ENCODE measurements around the gene NCOR1. TPM values are rescaled to one million over a fixed set of nuclear protein-coding genes. Genes with fewer than 3 reads are reported as not detected.

The NCOR1 gene
- 42.7 TPM for polyA plus RNA-seq (2013, experiment 1 of 2)
- polyA plus RNA-seq (2013, experiment 2 of 2): 46.7 TPM

DNA sequence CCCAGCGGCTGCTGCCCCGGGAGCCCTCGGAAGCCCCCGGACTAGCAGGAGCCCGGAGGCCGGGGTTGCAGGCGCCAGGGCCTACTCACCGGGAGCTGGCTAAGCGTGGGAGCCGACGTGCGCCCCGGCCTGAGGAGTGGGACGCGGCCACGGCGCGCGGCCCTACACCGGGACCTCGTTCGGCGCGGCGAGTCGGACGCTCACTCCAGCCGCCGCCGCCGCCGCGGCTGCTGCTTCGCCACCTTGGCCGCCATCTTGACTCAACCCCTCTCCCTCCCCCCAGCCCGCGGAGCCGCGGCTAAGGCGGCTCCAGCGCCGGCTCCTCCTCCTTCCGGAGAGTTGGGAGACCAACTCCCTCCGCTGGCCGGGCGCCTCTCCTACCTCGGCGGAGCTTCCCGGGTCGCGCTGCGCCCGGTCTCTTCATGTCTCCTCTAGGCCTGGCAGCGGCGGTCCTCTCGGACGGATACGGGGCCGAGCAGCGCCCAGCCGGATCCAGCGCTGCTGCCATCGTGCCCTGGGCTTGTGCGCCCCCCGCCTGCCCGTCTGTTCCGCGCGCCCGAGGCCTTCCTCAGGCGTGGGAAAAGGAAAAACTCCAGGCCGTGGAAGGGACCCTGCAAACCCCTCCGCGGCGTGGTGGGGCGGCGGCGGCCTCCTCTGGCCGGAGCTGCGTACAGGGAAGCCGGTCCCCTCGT lies at the start of gene NCOR1:
Gene NCOR1, minus strand, starts transcription at position 262 of the 692 bp plus-strand sequence. CDS start 20,965 bp downstream, outside the sequence.
- Histone ChIP-seq H2BK15ac (ENCODE audit: low read length) (peak within 1 kb of the TSS; percentile 58), H3K27ac (replicated peaks; ENCODE audit: low read length) (peak within 1 kb of the TSS; percentile 94), H3K36me3 (replicated peaks in 1 of 2; ENCODE audit: control insufficient read depth in 2 of 2, insufficient read depth in 2 of 2, low read length in 2 of 2) (peaks cover 0 to 6% of the 10 kb centered on the region in 2 donors), H4K8ac (ENCODE audit: low read depth, low read length) (peak within 1 kb of the TSS; percentile 73), H2AFZ (ENCODE audit: low read length) (peak within 1 kb of the TSS; percentile 98), H2AK5ac (ENCODE audit: low read depth, low read length) (peak within 1 kb of the TSS; percentile 95), H3K9ac (ENCODE audit: low read depth, low read length, poor library complexity) (peak within 1 kb of the TSS; percentile 95), H2BK120ac (ENCODE audit: low read depth, low read length) (no peak within 1 kb of the TSS), H2BK5ac (ENCODE audit: low read length) (peak within 1 kb of the TSS; percentile 88), H3K4ac (ENCODE audit: low read length) (peak within 1 kb of the TSS; percentile 40), H3K4me3 (ENCODE audit: low read length in 2 of 2) (peak within 1 kb of the TSS; percentile 76 to 98), H3K4me1 (ENCODE audit: control insufficient read depth in 2 of 2, insufficient read depth in 1 of 2, low read depth in 1 of 2, low read length in 2 of 2) (peaks cover 3 to 8% of the 10 kb centered on the region in 2 donors), H3K79me1 (ENCODE audit: low read depth, low read length) (peaks cover 3% of the 10 kb centered on the region), H3K14ac (ENCODE audit: low read length) (peak within 1 kb of the TSS; percentile 71), H3K18ac (ENCODE audit: low read length) (peak within 1 kb of the TSS; percentile 99), H4K91ac (ENCODE audit: low read depth, low read length, poor library complexity) (no peak within 1 kb of the TSS), H2BK12ac (ENCODE audit: low read length) (peak within 1 kb of the TSS; percentile 68), H3K27me3 (ENCODE audit: control insufficient read depth in 3 of 3, insufficient read depth in 3 of 3, low read depth in 1 of 3, low read length in 3 of 3) (no peaks in the 10 kb centered on the region), H3K23ac (ENCODE audit: low read depth, low read length, poor library complexity) (peak within 1 kb of the TSS; percentile 99), H3K9me3 (replicated peaks in 1 of 2; ENCODE audit: control insufficient read depth in 2 of 2, insufficient read depth in 1 of 2, low read depth in 1 of 2, low read length in 2 of 2) (no peaks in the 10 kb centered on the region), H3K4me2 (ENCODE audit: insufficient read depth, low read length, poor library complexity, severe bottlenecking) (peak within 1 kb of the TSS; percentile 86)
- WGBS, 2 donors (ENCODE audit: extremely low coverage in 2 of 2, insufficient read length in 2 of 2, insufficient replicate concordance in 1 of 2): no CpG with 5 or more reads among the region's 82 CpGs
- peak; percentile 92 for DNase-seq (ENCODE audit: low spot score)

DNA sequence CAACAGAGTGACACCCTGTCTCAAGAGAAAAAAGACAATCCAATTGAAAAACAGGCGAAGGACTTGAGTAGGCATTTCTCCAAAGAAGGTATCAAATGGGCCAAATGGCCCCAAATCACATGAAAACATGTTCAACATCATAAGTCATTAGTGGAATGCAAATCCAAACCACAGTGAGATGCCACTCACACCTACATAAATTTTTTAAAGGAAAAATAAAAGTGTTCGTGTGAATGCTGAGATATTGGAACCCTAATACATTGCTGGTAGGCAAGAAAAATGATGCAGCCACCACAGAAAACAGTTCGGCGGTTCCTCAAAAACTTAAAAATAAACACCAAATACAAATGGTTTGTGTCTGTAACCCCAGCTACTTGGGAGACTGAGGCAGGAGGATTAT lies 46.9 kb upstream of the NCOR1 start:
- Histone ChIP-seq H3K4me1 (ENCODE audit: control insufficient read depth in 2 of 2, insufficient read depth in 1 of 2, low read depth in 1 of 2, low read length in 2 of 2) (no peaks in the 10 kb centered on the region), H3K4me3 (ENCODE audit: low read length in 2 of 2) (no peak overlapping the region), H4K91ac (ENCODE audit: low read depth, low read length, poor library complexity) (no peak overlapping the region), H3K14ac (ENCODE audit: low read length) (no peak overlapping the region), H3K23ac (ENCODE audit: low read depth, low read length, poor library complexity) (no peak overlapping the region), H3K27me3 (ENCODE audit: control insufficient read depth in 3 of 3, insufficient read depth in 3 of 3, low read depth in 1 of 3, low read length in 3 of 3) (no peaks in the 10 kb centered on the region), H2AFZ (ENCODE audit: low read length) (no peak overlapping the region), H2AK5ac (ENCODE audit: low read depth, low read length) (no peak overlapping the region), H2BK120ac (ENCODE audit: low read depth, low read length) (no peak overlapping the region), H3K18ac (ENCODE audit: low read length) (no peak overlapping the region), H3K4ac (ENCODE audit: low read length) (no peak overlapping the region), H2BK5ac (ENCODE audit: low read length) (no peak overlapping the region), H2BK15ac (ENCODE audit: low read length) (no peak overlapping the region), H3K79me1 (ENCODE audit: low read depth, low read length) (peaks cover 1% of the 10 kb centered on the region), H2BK12ac (ENCODE audit: low read length) (no peak overlapping the region), H3K9ac (ENCODE audit: low read depth, low read length, poor library complexity) (no peak overlapping the region), H3K9me3 (replicated peaks in 1 of 2; ENCODE audit: control insufficient read depth in 2 of 2, insufficient read depth in 1 of 2, low read depth in 1 of 2, low read length in 2 of 2) (peaks cover 0 to 6% of the 10 kb centered on the region in 2 donors), H4K8ac (ENCODE audit: low read depth, low read length) (no peak overlapping the region), H3K36me3 (replicated peaks in 1 of 2; ENCODE audit: control insufficient read depth in 2 of 2, insufficient read depth in 2 of 2, low read length in 2 of 2) (peaks cover 3 to 4% of the 10 kb centered on the region in 2 donors), H3K27ac (replicated peaks; ENCODE audit: low read length) (no peak overlapping the region), H3K4me2 (ENCODE audit: insufficient read depth, low read length, poor library complexity, severe bottlenecking) (no peak overlapping the region)
- no CpG with 5 or more reads among the region's 4 CpGs for whole genome bisulfite sequencing, 2 donors (ENCODE audit: extremely low coverage in 2 of 2, insufficient read length in 2 of 2, insufficient replicate concordance in 1 of 2)
- DNase-seq (ENCODE audit: low spot score): no peak

DNA sequence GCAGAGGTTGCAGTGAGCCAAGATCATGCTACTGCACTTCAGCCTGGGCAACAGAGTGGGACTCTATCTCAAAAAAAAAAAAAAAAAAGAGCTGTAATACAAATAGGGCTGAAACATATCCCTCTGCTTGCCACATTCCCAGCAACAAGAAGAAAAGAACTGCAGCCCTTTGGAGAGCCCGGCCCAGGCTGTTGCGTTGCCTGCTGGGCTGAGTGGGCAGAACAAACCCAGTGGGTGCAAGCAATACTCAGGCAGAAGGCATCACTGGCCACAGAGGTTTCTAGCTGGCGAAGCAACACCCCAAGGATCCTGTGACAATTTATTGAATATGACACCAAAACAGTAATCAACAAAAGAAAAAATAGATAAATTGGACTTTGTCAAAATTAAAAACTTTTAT lies 45.7 kb upstream of the NCOR1 start:
- no peak for DNase-seq (ENCODE audit: low spot score)
- Histone ChIP-seq H2BK15ac (ENCODE audit: low read length) (no peak overlapping the region), H3K27ac (replicated peaks; ENCODE audit: low read length) (no peak overlapping the region), H2BK12ac (ENCODE audit: low read length) (no peak overlapping the region), H3K9ac (ENCODE audit: low read depth, low read length, poor library complexity) (no peak overlapping the region), H3K9me3 (replicated peaks in 1 of 2; ENCODE audit: control insufficient read depth in 2 of 2, insufficient read depth in 1 of 2, low read depth in 1 of 2, low read length in 2 of 2) (peaks cover 0 to 6% of the 10 kb centered on the region in 2 donors), H2BK120ac (ENCODE audit: low read depth, low read length) (no peak overlapping the region), H3K36me3 (replicated peaks in 1 of 2; ENCODE audit: control insufficient read depth in 2 of 2, insufficient read depth in 2 of 2, low read length in 2 of 2) (peaks cover 3 to 4% of the 10 kb centered on the region in 2 donors), H3K27me3 (ENCODE audit: control insufficient read depth in 3 of 3, insufficient read depth in 3 of 3, low read depth in 1 of 3, low read length in 3 of 3) (no peaks in the 10 kb centered on the region), H3K23ac (ENCODE audit: low read depth, low read length, poor library complexity) (no peak overlapping the region), H2AFZ (ENCODE audit: low read length) (no peak overlapping the region), H3K79me1 (ENCODE audit: low read depth, low read length) (peaks cover 1% of the 10 kb centered on the region), H3K14ac (ENCODE audit: low read length) (no peak overlapping the region), H3K4me3 (ENCODE audit: low read length in 2 of 2) (no peak overlapping the region), H3K18ac (ENCODE audit: low read length) (no peak overlapping the region), H2AK5ac (ENCODE audit: low read depth, low read length) (no peak overlapping the region), H3K4ac (ENCODE audit: low read length) (no peak overlapping the region), H4K91ac (ENCODE audit: low read depth, low read length, poor library complexity) (no peak overlapping the region), H3K4me1 (ENCODE audit: control insufficient read depth in 2 of 2, insufficient read depth in 1 of 2, low read depth in 1 of 2, low read length in 2 of 2) (peaks cover 0 to 1% of the 10 kb centered on the region in 2 donors), H2BK5ac (ENCODE audit: low read length) (no peak overlapping the region), H4K8ac (ENCODE audit: low read depth, low read length) (no peak overlapping the region), H3K4me2 (ENCODE audit: insufficient read depth, low read length, poor library complexity, severe bottlenecking) (no peak overlapping the region)
- WGBS, 2 donors (ENCODE audit: extremely low coverage in 2 of 2, insufficient read length in 2 of 2, insufficient replicate concordance in 1 of 2): no CpG with 5 or more reads among the region's 3 CpGs

DNA sequence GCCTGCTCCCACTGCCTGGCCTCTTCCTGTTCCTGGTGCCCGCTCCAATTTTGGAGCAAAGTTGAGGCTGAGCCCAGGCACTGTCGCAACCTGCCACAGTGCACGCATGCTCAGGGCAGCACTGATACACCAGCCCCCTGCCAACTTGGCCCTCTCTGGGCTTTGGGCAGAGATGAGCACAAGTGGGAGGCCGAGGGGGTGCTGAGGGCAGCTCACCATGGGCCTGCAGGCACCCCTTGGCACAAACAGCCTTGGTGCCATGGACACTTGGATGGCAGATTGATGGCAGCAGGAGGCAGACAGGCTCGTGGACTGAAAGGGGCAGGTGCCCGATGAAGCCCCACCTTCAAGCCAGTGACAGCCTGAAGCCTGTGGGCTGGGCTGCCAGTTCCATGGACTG lies 44.6 kb upstream of the NCOR1 start:
- Histone ChIP-seq H3K27me3 (ENCODE audit: control insufficient read depth in 3 of 3, insufficient read depth in 3 of 3, low read depth in 1 of 3, low read length in 3 of 3) (no peaks in the 10 kb centered on the region), H2AFZ (ENCODE audit: low read length) (no peak overlapping the region), H3K4me3 (ENCODE audit: low read length in 2 of 2) (peak overlapping the region in 1 of 2 donors; percentile 46), H2BK5ac (ENCODE audit: low read length) (no peak overlapping the region), H3K9me3 (replicated peaks in 1 of 2; ENCODE audit: control insufficient read depth in 2 of 2, insufficient read depth in 1 of 2, low read depth in 1 of 2, low read length in 2 of 2) (peaks cover 0 to 6% of the 10 kb centered on the region in 2 donors), H3K4ac (ENCODE audit: low read length) (no peak overlapping the region), H2BK15ac (ENCODE audit: low read length) (no peak overlapping the region), H2AK5ac (ENCODE audit: low read depth, low read length) (no peak overlapping the region), H3K79me1 (ENCODE audit: low read depth, low read length) (peaks cover 1% of the 10 kb centered on the region), H3K18ac (ENCODE audit: low read length) (peak overlapping the region; percentile 48), H2BK12ac (ENCODE audit: low read length) (no peak overlapping the region), H3K36me3 (replicated peaks in 1 of 2; ENCODE audit: control insufficient read depth in 2 of 2, insufficient read depth in 2 of 2, low read length in 2 of 2) (peaks cover 2 to 4% of the 10 kb centered on the region in 2 donors), H3K4me1 (ENCODE audit: control insufficient read depth in 2 of 2, insufficient read depth in 1 of 2, low read depth in 1 of 2, low read length in 2 of 2) (peaks cover 0 to 12% of the 10 kb centered on the region in 2 donors), H3K9ac (ENCODE audit: low read depth, low read length, poor library complexity) (peak overlapping the region; percentile 50), H4K91ac (ENCODE audit: low read depth, low read length, poor library complexity) (no peak overlapping the region), H3K23ac (ENCODE audit: low read depth, low read length, poor library complexity) (peak overlapping the region; percentile 73), H3K14ac (ENCODE audit: low read length) (peak overlapping the region; percentile 89), H3K27ac (replicated peaks; ENCODE audit: low read length) (no peak overlapping the region), H2BK120ac (ENCODE audit: low read depth, low read length) (no peak overlapping the region), H3K4me2 (ENCODE audit: insufficient read depth, low read length, poor library complexity, severe bottlenecking) (no peak overlapping the region), H4K8ac (ENCODE audit: low read depth, low read length) (no peak overlapping the region)
- no CpG with 5 or more reads among the region's 6 CpGs for WGBS, 2 donors (ENCODE audit: extremely low coverage in 2 of 2, insufficient read length in 2 of 2, insufficient replicate concordance in 1 of 2)
- no peak for DNase-seq (ENCODE audit: low spot score)
